Activated CD4-positive, alpha-beta T cell treated with anti-CD3 and anti-CD28 coated beads, Interleukin-2, amount 50 U/mL, for 1 hour (primary cell): ENCODE results near the gene FAM83G.
"Not testable (repeated sequence)": the region's sequence is repeated elsewhere in the genome, so short reads cannot be mapped to it uniquely, and the experiment has no call there.

Experiments used
- DNase-seq: peaks from one replicate; pipeline ENCODE4 v3.0.0-alpha.2; 2020

The FAM83G gene

GRCh38 chr17:18965530-18966236 is 38.9 kb downstream of the FAM83G start:
- DNase-seq, result no peak

DNA sequence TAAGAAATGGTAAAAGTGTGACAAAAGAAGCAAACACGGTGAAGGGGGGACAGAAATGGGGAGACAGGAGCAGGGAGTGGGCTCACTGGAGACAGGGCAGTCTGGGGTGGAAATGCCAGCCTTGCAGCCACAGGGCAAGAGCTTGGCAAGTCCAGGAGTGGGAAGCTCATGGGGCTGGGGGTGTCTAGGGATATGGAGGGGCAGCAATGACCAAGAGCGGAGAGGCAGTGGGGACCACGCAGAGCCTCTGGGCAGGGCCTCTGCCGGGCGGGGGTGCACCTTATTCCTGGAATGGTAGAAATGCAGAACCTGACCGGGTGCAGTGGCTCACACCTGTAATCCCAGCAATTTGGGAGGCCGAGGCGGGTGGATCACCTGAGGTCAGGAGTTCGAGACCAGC is 40.0 kb downstream of the FAM83G start:
- no peak for DNase-seq

GRCh38 chr17:18964018-18964351 is 40.6 kb downstream of the FAM83G start:
- no peak for DNase-seq

DNA sequence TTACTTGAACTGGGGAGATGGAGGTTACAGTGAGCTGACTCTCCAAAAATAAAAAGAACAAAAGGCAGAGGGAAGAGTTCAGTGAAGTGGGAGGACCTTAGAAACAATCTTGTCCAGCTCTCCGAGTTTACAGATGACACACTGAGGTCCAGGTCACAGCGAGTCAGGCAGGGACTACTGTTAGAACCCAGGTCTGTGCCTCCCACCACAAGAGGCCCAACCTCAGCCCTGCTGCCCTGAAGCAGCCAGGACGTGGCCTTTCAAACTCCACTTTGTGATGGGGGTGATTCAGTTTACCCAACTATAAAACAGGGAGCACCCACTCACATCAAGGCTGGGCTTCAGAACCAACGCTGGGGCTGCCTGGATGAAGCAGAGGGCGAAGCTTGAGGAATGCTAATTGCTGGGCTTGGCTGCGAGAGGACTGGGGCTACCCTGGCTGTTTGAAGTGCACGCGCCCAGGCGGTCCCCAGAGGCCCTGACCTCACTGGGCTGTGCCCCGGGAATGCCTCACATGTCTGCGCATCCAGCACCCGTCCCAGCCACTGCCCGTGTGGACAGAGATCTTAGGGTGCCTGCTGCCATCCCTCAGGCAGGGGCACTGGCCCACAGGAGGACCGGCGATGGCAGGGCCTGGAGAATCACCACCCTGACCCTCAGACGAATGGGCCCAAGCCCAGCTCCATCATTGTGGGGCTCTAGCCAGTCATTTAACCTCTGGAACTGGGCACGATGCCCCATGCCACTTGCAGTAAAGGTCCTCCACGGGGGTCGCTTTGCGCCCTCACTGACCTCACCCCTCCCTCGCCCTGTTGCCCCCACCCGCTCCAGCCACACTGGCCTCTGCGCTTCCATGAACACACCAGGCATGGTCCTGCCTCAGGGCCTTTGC is 41.2 kb downstream of the FAM83G start:
- DNase-seq, result no peak

DNA sequence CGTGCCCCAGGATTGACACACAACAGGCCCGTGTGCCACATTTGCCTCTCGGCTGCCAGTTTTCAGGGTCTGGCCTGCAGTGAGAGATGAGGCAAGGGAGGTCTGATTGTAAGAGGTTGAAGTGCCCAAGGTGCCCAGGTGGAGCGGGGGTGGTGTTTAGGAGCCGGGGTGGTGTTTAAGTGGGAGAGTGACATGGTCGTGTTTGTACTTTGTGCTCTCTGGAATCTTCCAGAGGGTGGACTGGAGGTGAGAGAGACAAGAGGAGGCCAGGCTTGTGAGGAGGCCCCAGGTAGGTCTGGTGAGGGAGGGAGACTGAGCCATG is 42.1 kb downstream of the FAM83G start:
- no peak for DNase-seq

GRCh38 chr17:18961634-18962493 is 42.7 kb downstream of the FAM83G start:
- no peak for DNase-seq

DNA sequence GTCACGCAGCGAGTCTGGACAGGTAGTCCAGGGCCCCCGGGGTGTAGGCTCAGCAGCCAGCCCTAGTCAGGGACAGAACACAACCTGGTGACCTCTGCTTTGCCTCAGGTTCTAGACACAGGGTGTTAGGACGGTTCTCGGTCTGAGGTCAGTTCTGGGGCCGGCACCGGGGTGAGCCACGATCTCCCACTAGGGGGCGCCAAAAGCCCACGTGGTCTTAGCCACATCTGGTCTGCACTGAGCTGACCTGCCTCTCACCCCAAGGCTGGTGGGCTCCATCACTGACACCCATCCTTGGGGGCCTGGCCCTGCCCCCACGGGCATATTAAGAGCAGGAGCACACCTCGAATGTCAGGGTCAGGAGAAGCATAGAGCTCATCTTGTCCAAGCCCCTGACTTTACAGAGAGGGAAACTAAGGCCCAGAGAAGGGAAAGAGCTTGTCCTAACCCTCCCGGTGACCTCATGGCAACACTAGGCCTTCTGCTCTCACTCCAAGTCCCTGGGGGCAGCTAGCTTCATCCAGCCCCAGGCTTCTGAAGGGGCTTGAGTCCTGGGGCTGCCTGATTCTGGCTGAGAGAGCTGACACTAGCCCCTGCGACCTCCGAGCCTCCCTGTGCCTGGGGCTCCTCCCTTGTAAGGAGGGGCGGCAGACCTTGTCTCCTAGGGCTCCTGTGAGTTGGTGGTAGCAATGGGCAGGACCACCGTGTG is 43.6 kb downstream of the FAM83G start:
- peak; percentile 73 for DNase-seq

GRCh38 chr17:18960241-18960665 is 44.3 kb downstream of the FAM83G start:
- no peak for DNase-seq

DNA sequence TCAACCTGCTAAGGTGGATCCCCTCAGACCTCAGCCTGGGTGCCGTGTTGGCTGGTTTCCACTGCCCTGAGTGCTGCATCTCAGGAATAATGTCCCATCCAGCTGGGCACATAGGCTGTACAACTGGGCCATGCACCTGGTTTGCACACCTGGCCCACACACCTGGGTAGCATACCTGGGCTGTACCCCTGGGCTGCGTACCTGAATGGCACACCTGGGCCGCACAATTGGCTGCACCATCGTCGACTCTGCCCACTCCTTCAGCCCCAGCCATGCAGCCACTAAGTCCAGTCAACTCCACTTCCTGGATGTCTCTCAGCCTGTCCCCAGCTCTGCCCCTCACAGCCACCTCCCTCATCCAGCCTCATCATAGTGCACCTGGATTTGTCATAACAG is 44.7 kb downstream of the FAM83G start:
- DNase-seq, result no peak

- DNase-seq, result no peak
Measured at GRCh38 chr17:18959071-18959844, 45.3 kb downstream of the FAM83G start.

- DNase-seq, result no peak
Measured at GRCh38 chr17:18958611-18959010, 46.0 kb downstream of the FAM83G start.

DNA sequence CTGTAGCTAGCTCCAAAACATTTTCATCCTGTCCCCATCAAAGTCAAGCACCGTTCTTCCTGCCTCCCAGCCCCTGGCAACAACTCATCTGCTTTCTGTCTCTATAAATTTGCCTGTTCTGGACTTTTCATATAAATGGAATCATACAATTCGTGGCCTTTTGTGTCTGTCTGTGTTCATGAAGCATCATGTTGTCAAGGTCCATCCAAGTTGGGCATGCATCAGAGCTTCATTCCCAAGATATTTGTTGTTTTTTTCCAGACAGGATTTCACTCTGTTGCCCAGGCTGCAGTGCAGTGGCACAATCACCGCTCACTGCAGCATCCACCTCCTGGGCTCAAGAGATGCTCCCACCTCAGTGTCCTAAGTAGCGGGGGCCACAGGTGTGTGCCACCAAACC is 46.7 kb downstream of the FAM83G start:
- DNase-seq, result no peak

DNA sequence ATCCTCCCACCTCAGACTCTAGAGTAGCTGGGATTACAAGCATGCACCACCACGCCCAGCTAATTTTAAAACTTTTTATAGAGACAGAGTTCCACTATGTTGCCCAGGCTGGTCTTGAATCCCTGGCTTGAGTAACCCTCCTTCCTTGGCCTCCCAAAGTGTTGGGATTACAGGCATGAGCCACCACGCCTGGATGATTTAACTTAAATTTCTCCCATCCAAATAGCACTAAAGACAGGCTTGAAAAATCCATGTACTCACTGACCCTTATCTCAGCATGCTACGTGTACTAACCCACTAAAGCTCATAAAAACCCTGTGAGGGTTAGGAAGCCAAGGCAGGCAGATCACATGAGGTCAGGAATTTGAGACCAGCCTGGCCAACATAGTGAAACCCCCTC is 48.0 kb downstream of the FAM83G start:
- no peak for DNase-seq

- DNase-seq, result not testable (repeated sequence)
Measured at GRCh38 chr17:18956021-18956420, 48.5 kb downstream of the FAM83G start.

DNA sequence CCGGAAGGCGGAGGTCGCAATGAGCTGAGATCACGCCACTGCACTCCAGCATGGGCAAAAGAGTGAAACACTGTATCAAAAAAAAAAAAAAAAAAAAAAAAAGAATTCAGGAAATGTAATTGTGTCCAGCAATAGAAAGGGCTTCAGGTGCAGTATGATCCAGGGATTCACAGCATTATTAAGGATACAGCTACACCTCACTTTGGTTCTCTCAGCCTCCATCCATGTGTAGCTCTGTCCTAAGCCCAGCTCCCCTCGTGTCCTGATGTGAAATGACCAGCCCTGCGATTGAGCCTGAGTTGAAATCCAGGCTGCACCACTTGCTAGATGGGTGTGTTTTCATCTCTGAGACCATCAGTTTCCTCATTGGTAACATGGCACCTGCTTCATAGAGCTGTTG is 49.6 kb downstream of the FAM83G start:
- DNase-seq, result no peak

DNA sequence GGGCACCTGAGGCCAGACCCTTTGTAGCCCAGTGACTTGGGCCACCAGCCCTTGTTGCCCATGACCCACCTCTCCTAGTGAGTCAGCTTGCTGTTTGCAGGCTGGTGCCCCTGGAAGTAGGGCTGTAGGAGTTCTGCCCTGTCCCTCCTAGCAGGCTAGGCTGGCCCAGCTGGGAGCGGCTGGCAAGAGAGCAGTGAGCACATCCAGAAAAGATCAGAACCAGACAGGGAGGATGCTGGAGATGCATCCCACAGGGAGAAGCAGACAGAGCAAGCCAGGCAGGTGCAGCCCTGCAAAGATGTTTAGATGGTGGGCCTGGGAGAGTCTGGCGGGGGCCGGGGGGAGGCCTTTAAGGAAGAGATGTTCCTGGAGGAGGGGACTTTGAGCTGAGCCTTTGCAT is 50.2 kb downstream of the FAM83G start:
- no peak for DNase-seq

DNA sequence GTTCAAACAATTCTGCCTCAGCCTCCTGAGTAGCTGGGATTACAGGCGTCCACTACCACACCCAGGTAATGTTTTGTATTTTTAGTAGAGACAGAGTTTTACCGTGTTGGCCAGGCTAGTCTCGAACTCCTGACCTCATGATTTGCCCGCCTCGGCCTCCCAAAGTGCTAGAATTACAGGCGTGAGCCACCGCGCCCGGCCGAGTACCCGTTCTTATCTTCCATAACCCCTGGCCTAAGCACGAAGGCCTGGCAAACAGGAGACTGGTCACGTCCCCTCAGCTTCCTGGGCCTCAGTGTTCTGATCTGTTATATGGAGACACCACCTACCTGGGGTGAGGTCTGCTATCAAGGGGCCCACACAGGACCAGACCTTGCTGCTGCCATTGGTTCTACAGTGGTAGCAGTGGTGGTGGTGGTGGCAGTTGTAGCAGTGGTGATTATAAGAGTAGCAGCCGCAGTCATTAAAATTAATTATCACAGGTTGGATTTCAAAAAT is 51.3 kb downstream of the FAM83G start:
- DNase-seq, result no peak

- DNase-seq, result no peak
Measured at GRCh38 chr17:18951941-18952842, 52.4 kb downstream of the FAM83G start, which contains the start of gene SLC5A10. TSS of gene SLC5A10 (plus strand) at chr17:18952165. CDS start at chr17:18952206, 41 bp downstream.

- DNase-seq, result no peak
Measured at GRCh38 chr17:18950944-18951905, 53.3 kb downstream of the FAM83G start.
